ENCODE measurements around the gene PPP1R9B.

PPP1R9B gene

GRCh38 chr17:50135316-50136095 is 15.0 kb downstream of the PPP1R9B start:
- H3K9me3 ChIP-seq (ENCODE audit: severe bottlenecking), result no peaks in the 10 kb centered on the region
- H3K36me3 ChIP-seq, result peaks cover 60% of the 10 kb centered on the region
- H3K4me3 ChIP-seq (ENCODE audit: low read depth, low read length), result no peak overlapping the region
- H3K27ac ChIP-seq, result no peak overlapping the region
- DNase-seq, result no peak
- TF ChIP-seq, protein P1, sequence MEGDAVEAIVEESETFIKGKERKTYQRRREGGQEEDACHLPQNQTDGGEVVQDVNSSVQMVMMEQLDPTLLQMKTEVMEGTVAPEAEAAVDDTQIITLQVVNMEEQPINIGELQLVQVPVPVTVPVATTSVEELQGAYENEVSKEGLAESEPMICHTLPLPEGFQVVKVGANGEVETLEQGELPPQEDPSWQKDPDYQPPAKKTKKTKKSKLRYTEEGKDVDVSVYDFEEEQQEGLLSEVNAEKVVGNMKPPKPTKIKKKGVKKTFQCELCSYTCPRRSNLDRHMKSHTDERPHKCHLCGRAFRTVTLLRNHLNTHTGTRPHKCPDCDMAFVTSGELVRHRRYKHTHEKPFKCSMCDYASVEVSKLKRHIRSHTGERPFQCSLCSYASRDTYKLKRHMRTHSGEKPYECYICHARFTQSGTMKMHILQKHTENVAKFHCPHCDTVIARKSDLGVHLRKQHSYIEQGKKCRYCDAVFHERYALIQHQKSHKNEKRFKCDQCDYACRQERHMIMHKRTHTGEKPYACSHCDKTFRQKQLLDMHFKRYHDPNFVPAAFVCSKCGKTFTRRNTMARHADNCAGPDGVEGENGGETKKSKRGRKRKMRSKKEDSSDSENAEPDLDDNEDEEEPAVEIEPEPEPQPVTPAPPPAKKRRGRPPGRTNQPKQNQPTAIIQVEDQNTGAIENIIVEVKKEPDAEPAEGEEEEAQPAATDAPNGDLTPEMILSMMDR (IDR thresholded peaks at IDR 0.05; ENCODE audit: low read depth, low read length), result no peak
- no peaks in the 10 kb centered on the region for H3K27me3 ChIP-seq (ENCODE audit: insufficient read depth, low read depth, severe bottlenecking)

DNA sequence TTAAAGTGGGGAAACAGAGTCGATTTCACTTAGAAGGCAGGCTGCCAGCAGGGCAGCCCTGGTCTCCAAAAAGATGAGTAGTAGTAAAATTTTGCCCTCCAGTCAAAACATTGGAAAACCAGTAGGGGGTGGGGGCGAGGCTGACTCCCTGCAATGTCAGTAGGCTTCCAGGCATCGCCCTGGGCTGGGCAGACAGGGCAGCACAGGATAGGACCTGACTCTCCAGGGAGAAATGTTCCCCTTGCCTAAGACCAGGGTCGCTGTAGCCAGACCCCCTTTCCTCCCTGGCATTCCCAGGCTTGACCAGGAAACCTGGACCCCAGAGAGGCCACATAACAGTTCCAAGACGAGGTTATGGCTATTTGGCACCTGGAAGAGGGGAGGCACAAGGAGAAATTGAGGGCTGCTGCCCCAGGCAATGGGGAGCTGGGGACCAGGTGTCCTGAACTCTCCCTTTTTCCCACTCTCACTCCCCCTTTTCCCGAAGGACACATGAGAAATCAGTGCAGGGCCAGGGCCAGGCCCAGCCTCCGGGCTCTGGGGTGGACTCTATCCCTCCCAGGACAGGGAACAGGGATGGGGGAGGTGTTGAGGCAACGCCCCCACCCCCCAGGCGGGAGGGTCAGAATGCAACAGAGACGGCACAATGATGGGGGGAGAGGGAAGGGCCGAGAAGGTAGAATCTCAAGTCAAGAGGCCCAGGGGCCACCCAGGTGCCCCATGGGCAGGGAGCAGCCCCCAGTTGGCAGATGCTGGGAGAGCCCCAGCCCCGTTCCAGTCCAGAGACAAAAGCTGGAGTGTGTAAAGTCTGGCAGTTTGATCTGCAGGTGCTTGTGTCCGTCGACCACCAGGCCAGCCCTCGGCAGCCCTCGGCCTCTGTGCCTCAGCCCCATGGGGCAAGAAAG is 16.0 kb downstream of the PPP1R9B start:
- no peak overlapping the region for H3K4me3 ChIP-seq (ENCODE audit: low read depth, low read length)
- H3K36me3 ChIP-seq, result peaks cover 49% of the 10 kb centered on the region
- H3K27ac ChIP-seq, result peak overlapping the region; percentile 11; the same call in 1 of the 2 replicates
- DNase-seq, result no peak
- TF ChIP-seq, protein P1 (IDR thresholded peaks at IDR 0.05; ENCODE audit: low read depth, low read length), result peak; percentile 5; the same call in 1 of the 2 replicates
- H3K27me3 ChIP-seq (ENCODE audit: insufficient read depth, low read depth, severe bottlenecking), result no peaks in the 10 kb centered on the region
- no peaks in the 10 kb centered on the region for H3K9me3 ChIP-seq (ENCODE audit: severe bottlenecking)

GRCh38 chr17:50133769-50134099 is 16.7 kb downstream of the PPP1R9B start:
- no peak overlapping the region for H3K27ac ChIP-seq

DNA sequence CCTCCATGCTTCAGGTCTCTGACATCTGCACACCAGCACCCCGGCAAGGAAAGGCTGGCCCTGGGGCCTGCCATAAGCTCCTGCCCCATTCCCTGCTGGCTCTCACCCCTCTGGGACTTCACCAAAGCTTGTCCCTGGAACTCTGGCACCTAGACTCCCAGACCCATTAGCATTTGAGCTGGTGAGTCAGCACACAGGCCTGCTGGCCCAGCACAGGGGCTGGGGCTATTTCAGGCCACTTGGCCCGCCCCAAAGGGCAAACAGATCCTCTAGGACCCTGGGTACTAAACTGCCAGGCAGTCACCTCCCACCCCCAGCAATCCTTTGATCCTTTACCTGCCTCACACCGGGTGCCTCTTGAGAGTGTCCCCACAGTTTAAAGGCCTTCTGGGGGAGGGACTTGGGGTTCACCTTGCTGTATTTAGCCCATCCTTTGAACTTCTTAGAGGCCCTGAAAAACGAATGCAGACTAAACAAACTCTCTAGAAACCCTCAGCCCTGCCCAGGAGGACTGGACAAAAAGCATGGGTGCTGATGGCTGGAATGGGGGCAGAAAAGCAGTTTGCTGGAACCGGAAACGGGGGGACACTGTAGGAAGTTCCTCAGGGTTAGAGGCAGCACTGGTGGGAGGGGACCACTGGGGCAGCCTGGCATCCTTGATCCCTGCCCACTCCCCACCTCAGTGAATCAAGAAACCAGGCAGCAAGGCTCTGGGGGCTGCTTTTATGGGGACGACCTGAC is 17.3 kb downstream of the PPP1R9B start:
- Histone ChIP-seq H3K27me3 (ENCODE audit: insufficient read depth, low read depth, severe bottlenecking) (no peaks in the 10 kb centered on the region), H3K27ac (peak overlapping the region; percentile 5), H3K4me3 (ENCODE audit: low read depth, low read length) (no peak overlapping the region), H3K9me3 (ENCODE audit: severe bottlenecking) (peaks cover 2% of the 10 kb centered on the region), H3K36me3 (peaks cover 36% of the 10 kb centered on the region)
- DNase-seq, result no peak
- TF ChIP-seq, protein P1 (IDR thresholded peaks at IDR 0.05; ENCODE audit: low read depth, low read length), result no peak

More at GRCh38 chr17:50133769-50134099, 16.7 kb downstream of the PPP1R9B start:
- peak; percentile 78 for DNase-seq
- TF ChIP-seq, protein P1 (IDR thresholded peaks at IDR 0.05; ENCODE audit: low read depth, low read length), result no peak
- Histone ChIP-seq H3K9me3 (ENCODE audit: severe bottlenecking) (peaks cover 2% of the 10 kb centered on the region), H3K4me3 (ENCODE audit: low read depth, low read length) (no peak overlapping the region), H3K36me3 (peaks cover 42% of the 10 kb centered on the region), H3K27me3 (ENCODE audit: insufficient read depth, low read depth, severe bottlenecking) (no peaks in the 10 kb centered on the region)

- peaks cover 30% of the 10 kb centered on the region for H3K36me3 ChIP-seq
- TF ChIP-seq, protein P1 (IDR thresholded peaks at IDR 0.05; ENCODE audit: low read depth, low read length), result no peak
- H3K27ac ChIP-seq, result no peak overlapping the region; the same call in 1 of the 2 replicates
- no peaks in the 10 kb centered on the region for H3K27me3 ChIP-seq (ENCODE audit: insufficient read depth, low read depth, severe bottlenecking)
- H3K4me3 ChIP-seq (ENCODE audit: low read depth, low read length), result no peak overlapping the region
- H3K9me3 ChIP-seq (ENCODE audit: severe bottlenecking), result peaks cover 2% of the 10 kb centered on the region
- DNase-seq, result no peak
Observed at GRCh38 chr17:50132104-50132794, 18.2 kb downstream of the PPP1R9B start.

All from WERI-Rb-1 (cell line).